Forelimb muscle (tissue), 1 donor: ENCODE measurements around the gene MLN. TPM values are rescaled to one million over a fixed set of nuclear protein-coding genes. Genes with fewer than 3 reads are reported as not detected.

Experiments used
- DNase-seq: peaks from one replicate; pipeline ENCODE4 v3.0.0-alpha.2; 2013; ENCODE audit warnings: low read depth
- polyA plus RNA-seq: library from polyadenylated mRNA; unstranded; fragments of 120-200 nt; gene quantifications from one replicate; pipeline ENCODE4 v1.2.1, GENCODE V29; 2013; ENCODE audit not compliant: insufficient read length

Gene MLN
- polyA plus RNA-seq, 1 donor = not detected

DNA sequence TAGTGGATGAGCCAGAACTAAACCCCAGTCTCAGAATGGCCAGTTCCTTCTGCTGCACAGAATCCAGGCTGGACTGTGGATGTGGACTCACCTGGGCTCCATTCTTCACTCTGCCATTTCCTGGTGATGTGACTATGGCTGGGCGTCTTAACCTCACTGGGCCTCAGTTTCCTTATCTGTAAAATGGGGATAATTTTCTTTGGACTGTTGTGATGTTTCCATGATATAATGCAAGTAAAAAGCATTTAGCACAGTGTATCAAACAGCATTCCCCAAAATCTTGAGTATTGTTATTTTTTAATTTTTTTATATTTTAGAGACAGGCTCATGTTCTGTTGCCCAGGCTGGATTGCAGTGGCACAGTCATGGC, 51.2 kb downstream of the MLN start:
- DNase-seq = no peak

GRCh38 chr6:33751771-33752645, 51.8 kb downstream of the MLN start:
- DNase-seq = no peak

DNA sequence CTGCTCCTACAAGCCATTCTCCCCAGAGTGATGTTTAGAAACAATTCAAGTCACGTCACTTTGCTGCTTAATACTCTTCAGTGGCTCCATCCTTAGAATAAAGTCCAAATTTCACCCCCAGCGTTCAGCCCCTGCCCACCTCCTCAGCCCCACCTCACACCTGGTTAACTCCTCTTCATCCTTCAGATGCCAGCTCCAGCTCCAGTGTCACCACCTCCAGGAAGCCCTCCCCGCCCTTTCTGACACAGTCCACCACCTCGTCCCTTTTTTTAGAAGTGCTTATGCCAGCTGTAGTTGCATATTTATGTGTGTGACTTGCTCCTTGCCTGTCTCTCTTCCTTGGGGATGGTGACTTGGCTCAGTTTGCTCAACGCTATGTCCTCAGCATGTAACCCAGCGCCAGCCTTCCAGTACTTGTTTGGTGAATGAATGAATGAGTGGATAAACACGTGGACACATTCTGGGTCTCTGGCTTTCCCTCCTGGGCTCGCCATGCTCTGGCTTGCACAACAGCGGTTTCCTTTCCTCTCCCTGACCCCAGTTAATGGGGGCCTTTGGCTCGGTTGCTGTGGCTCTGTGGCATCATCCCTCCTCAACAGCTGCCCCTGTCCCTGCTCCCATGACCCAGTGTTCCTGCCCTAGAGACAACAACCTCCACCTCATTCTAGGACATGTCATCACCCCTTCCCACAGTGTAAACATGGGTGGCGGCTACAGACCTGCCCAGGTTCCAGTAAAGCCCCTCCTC, 53.4 kb downstream of the MLN start:
- DNase-seq = no peak

GRCh38 chr6:33749401-33749800, 54.4 kb downstream of the MLN start:
- no peak for DNase-seq

DNA sequence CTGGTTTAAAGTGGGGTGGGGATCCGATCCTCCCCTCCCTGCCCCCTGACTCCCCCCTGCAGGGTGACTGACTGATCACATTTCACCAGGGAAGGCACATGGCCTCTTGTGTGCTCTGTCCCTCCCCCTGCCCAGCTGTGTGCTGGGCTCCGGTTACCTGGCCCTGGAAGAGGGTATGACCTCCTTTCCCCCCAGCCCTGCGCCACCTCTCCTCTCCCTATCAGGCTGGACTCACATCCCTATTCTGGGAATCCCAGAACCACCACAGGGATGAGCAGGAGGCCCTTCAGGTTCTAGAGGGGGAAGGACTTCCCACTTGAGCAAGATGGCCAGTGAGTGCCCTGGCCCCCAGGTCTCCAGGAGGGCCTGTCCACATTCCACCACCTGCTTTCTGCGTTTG, 55.0 kb downstream of the MLN start:
- no peak for DNase-seq

GRCh38 chr6:33747823-33748222, 56.0 kb downstream of the MLN start:
- DNase-seq = no peak

DNA sequence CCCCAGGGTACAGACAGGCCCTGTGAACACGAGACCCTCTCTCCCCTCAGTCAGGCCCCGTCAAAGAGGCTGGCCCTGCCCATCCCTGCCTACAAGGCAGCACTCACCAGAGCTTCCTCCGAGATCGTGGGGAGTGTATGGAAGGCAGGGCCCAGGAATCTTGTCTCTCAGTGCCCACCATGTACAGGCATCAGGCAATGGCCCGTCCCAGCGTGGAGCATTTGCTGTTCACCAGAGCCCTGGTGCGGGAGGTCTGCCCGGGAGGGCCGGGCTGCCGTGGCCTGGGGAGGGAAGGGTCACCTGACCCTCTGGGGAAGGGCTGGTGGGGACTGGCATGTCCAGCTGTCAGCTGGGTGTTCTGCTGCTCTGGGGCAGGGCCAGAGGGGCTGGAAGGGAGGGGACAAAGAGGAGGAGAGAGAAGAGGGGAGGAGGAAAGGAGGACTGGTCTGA, 57.1 kb downstream of the MLN start, which contains the start of gene IP6K3:
Gene IP6K3, minus strand, starts transcription at position 255 of the 450 bp plus-strand sequence. CDS start 11,429 bp downstream, outside the sequence.
- DNase-seq = no peak

DNA sequence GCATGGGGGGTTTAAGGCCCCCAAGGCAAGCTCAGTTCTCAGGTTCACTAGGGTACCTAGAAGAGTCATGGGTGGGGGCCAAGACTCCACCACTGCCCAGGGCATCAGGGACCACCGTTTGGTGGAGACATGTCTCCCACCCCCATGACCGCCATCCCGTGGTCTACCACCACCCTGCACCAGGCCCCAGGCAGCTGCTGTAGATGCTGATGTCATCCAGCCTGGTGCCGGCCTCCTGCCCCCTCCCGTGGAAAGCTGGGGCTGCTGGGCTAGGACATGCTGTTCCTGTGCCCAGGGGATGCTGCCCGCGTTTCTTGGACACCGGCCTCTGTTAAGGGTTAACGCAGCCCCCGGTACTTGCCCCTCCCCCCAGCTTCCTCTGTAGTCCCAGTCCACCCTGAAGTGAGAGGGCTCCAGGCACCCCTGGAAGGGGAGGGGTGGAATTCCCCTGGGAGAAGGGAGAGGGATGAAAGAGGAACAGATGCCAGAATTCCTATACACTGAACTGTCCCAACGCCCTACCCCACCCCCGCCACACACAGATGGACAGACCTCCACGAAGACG, 57.7 kb downstream of the MLN start:
- DNase-seq = no peak

DNA sequence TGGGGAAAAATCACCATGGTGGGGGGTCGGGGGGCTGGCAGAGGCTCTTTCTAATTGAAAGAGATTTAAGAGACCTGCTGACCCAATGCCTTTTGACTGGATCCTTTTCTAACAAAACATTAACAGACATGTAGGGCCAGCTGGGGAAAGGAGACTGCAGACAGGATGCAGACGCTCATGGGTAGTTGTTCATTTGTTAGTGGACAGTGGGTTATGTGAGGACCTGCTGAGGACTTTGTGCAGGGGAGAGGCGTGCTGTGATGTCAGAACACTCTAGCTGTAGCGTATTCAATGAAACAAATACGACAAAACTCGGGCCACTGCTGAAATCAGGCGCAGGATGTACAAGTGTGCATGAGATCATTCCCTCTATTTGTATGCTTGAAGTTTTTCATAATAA, 58.3 kb downstream of the MLN start:
- DNase-seq = no peak

DNA sequence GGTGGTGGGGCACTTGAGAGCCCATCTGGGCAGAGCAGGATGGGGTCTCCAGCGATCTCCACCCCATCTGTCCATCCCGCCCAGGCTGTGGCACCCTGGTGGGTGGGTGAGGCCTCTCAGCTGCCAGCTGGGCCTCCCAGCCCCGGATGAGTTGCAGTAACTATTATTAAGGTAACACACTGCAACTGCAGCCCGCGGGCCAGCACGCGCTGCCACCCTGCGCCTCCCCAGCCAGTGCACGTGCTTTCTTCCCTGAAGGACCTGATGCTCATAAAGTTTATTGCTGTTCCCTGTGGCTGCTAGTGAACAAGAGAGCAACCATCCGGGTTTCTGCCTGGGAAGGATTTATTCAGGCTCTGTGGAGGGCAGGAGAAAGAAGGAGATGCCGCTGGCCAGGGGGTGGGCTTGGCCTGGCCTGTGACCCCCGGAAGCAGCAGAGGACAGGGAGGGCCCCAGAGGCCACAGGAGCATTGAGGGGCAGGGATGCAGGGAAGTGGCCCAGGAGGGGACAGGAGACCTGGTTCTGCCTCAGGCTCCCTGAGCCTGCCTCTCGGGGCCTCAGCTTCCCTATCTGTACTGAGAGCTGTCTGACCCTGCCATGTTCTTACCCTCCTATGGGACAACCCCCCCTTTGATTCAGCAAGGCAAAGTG, 58.8 kb downstream of the MLN start:
- no peak for DNase-seq

Other genes with a start within 250 kb of the MLN start
- gene BAK1, start 223.7 kb downstream of the MLN start, polyA plus RNA-seq = 17.9 TPM
- 6.8 TPM for gene ITPR3, start 182.7 kb downstream of the MLN start, polyA plus RNA-seq
- gene UQCC2, start 92.3 kb downstream of the MLN start, polyA plus RNA-seq = 77.2 TPM
- 33.1 TPM for gene IP6K3, start 57.1 kb downstream of the MLN start, polyA plus RNA-seq
- gene LEMD2, start 14.9 kb downstream of the MLN start, polyA plus RNA-seq = 33.2 TPM